Urothelium cell line (cell line): ENCODE data around the gene INTS15.
"Not testable (repeated sequence)": the region's sequence is repeated elsewhere in the genome, so short reads cannot be mapped to it uniquely, and the experiment has no call there.

ENCODE experiments used
- DNase-seq: peaks from one replicate; pipeline ENCODE4 v3.0.0; 2011; ENCODE audit warnings: low spot score, mixed read lengths
- FAIRE-seq: peaks from 2 replicates; lab custom pipeline; 2011; peaks lifted over from hg19 to GRCh38; lab: Jason Lieb, UNC

Gene INTS15

GRCh38 chr7:6576024-6576866 is 13.6 kb upstream of the INTS15 start:
- DNase-seq (no peak), FAIRE-seq (peak; percentile 95)

GRCh38 chr7:6576867-6577368 is 12.9 kb upstream of the INTS15 start:
- FAIRE-seq, DNase-seq: not testable (repeated sequence)

- FAIRE-seq (peak; percentile 97), DNase-seq (peak; percentile 100)
Measured at GRCh38 chr7:6577369-6578113, 12.3 kb upstream of the INTS15 start, which contains the start of gene ZDHHC4. Gene ZDHHC4, plus strand, starts transcription at chr7:6577454. Its CDS starts 3,108 bp downstream, at chr7:6580562.

GRCh38 chr7:6578114-6579084 is 11.4 kb upstream of the INTS15 start:
- DNase-seq = no peak
- no peak for FAIRE-seq

GRCh38 chr7:6579446-6579845 is 10.4 kb upstream of the INTS15 start:
- DNase-seq = no peak
- FAIRE-seq = no peak

- not testable (repeated sequence) for DNase-seq, FAIRE-seq
Measured at GRCh38 chr7:6585746-6586432, 3.9 kb upstream of the INTS15 start.

GRCh38 chr7:6588566-6588965 is 1.3 kb upstream of the INTS15 start:
- no peak for DNase-seq
- FAIRE-seq = no peak

- FAIRE-seq (no peak), DNase-seq (no peak)
Measured at GRCh38 chr7:6589151-6589828, 531 bp upstream of the INTS15 start.

GRCh38 chr7:6590645-6591110 is 857 bp downstream of the INTS15 start:
- DNase-seq (no peak), FAIRE-seq (peak; percentile 72)

- DNase-seq (no peak), FAIRE-seq (no peak)
Measured at GRCh38 chr7:6600093-6600492, 10.3 kb downstream of the INTS15 start.

- FAIRE-seq (no peak), DNase-seq (no peak)
Measured at GRCh38 chr7:6604458-6604857, 14.6 kb downstream of the INTS15 start.

- no peak for FAIRE-seq
- DNase-seq = no peak
Measured at GRCh38 chr7:6606866-6607583, 17.2 kb downstream of the INTS15 start.

- FAIRE-seq = no peak
- DNase-seq = no peak
Measured at GRCh38 chr7:6607651-6608051, 17.8 kb downstream of the INTS15 start.

GRCh38 chr7:6608081-6608480 is 18.3 kb downstream of the INTS15 start:
- peak; percentile 90 for FAIRE-seq
- no peak for DNase-seq

GRCh38 chr7:6608794-6609193 is 19.0 kb downstream of the INTS15 start:
- no peak for DNase-seq
- FAIRE-seq = no peak

- DNase-seq = no peak
- peak; percentile 84 for FAIRE-seq
Measured at GRCh38 chr7:6612819-6613218, 23.0 kb downstream of the INTS15 start.

GRCh38 chr7:6613706-6614105 is 23.9 kb downstream of the INTS15 start:
- no peak for DNase-seq

GRCh38 chr7:6614953-6615722 is 25.3 kb downstream of the INTS15 start, which contains the start of gene ZNF853:
Gene ZNF853, plus strand, starts transcription at chr7:6615610. Its CDS starts 565 bp downstream, at chr7:6616175.
- DNase-seq (peak; percentile 75), FAIRE-seq (peak; percentile 98)

More at GRCh38 chr7:6613706-6614105, 23.9 kb downstream of the INTS15 start:
- peak; percentile 95 for FAIRE-seq
